HG03439 (cell line): ENCODE measurements around the gene FNTB.
"Not testable (repeated sequence)": the region's sequence is repeated elsewhere in the genome, so short reads cannot be mapped to it uniquely, and the experiment has no call there.

Experiments used
- ATAC-seq: cut with Tn5 transposase; IDR thresholded peaks from one replicate; pipeline ENCODE4 v1.9.1; 2021; ENCODE audit warnings: mild to moderate bottlenecking, moderate library complexity; ENCODE audit not compliant: unreplicated experiment

Gene FNTB

DNA sequence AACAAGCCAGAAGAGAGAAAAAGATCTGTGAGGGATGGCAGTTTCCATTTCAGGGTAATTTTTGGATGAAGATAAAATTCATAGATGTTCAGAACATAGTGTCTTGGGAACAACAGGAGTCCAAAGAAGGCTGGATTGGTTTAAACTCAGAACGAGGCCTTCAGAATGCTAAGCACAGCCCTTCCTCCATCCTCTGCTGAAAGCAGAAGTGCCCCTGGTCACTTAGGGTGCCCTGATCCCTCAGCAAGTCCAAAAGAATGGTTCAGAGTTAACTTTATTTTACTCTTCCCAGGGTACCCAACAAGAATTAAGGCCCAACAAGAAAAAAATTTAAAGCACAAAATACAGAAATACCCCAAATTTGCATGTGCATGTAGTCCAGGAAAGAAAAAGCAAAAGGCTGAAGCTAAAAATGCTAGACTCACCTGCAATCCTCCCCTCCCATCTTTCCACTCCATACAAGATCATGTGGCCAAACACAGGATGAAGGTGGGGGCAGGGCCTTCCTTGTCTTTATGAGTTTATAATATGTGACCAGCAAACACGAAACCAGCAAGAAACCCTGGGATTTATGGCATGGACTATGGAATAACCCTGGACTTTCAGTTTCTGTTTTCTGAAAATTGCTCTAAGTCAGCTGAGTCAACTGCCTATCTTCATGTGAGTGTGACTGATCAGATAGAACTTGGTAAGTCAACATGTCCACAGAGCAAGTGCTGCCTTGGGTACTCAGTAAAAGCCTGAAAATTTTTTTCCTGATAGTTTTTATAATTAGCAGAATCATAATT, 94.5 kb downstream of the FNTB start:
- no peak for ATAC-seq

GRCh38 chr14:65082930-65083329, 96.2 kb downstream of the FNTB start:
- ATAC-seq: no peak

- ATAC-seq: no peak
These were observed 98.1 kb downstream of the FNTB start for GRCh38 chr14:65084554-65085505.

DNA sequence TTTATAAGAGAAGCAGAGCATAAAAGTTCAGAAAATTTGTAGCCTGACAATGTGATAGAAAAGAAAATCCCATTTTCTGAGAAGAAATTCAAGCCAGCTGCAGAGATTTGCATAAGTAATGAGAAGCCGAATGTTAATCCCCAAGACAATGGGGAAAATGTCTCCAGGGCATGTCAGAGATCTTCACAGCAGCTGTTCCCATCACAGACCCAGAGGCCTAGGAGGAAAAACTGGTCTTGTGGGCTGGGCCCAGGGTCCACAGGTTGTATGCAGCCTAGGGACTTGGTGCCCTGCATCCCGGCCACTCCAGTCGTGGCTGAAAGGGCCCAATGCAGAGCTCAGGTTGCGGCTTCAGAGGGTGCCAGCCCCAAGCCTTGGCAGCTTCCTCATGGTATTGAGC, 100.0 kb downstream of the FNTB start:
- ATAC-seq: not testable (repeated sequence)

DNA sequence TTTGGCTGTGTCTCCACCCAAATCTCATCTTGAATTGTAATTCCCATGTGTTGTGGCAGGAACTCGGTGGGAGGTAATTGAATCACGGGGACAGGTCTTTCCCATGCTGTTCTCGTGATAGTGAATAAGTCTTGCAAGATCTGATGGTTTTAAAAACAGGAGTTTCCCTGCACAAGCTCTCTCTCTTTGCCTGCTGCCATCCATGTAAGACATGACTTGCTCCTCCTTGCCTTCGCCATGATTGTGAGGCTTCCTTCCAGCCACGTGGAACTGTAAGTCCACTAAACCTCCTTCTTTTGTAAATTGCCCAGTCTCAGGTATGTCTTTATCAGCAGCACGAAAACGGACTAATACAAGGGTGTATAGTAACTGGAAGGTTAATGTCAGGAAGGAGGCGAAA, 101.1 kb downstream of the FNTB start:
- ATAC-seq: not testable (repeated sequence)

DNA sequence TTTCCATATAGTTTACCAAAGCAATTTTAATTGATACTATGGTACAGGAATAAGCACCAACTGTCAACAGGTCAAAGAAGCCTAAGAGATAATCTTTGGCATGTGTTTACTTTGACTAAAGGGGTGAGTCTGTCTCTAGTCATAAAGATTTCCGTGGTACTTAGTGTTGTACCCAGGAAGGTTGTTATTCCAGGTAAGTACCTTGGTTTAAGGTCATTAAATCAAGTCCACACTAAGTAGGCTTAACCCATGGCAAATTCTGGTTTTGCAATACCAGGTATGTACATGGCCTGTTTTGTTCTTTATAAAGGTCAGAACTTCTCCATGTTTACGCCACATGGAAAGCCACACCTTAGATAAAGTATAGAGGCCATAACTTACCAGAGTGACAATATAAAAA, 105.7 kb downstream of the FNTB start:
- ATAC-seq: no peak

GRCh38 chr14:65095633-65096205, 109.0 kb downstream of the FNTB start:
- no peak for ATAC-seq

DNA sequence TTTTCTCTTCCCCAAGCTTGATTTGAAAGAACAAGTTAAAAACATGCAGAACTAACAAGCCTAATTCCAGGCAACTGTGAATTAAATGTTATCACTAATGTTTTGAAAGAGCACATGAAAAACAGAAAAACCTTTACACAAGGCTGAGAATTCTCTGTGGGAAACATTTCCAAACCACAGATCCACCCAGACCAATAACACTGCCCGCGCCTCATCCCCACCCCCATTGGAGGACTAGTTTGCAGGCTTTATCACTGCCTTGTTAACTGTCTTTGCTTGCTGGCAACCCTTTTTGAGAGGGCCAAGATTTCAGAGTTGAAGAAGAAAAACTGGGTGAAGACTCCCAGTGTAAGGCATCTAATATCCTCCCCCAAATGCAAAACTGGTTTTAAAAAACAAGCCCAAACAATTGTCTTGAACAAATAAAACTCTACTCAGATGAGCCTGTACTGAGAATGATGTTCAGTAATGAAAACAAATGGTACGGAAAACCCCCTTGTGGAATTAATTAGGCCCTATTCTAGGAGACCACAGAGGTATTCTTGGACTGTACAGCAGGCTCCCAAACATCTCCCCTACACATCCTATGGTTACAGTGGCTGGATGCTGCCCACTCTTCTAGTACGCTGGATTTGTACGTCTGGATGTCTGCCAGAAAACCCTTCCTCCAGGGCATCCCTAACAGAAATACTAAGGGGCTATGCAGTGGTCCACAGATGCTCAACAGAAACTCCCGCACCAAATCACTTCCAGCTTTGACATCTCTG, 109.8 kb downstream of the FNTB start:
- no peak for ATAC-seq

- ATAC-seq: no peak
These were observed 111.9 kb downstream of the FNTB start for GRCh38 chr14:65098586-65098985.

- no peak for ATAC-seq
These were observed 114.3 kb downstream of the FNTB start for GRCh38 chr14:65100922-65101541.

GRCh38 chr14:65101631-65102440, 115.1 kb downstream of the FNTB start:
- ATAC-seq: peak; percentile 2

GRCh38 chr14:65102441-65103149, 115.9 kb downstream of the FNTB start, which contains the start of gene MAX:
MAX (minus strand) TSS chr14:65102517; CDS start chr14:65102339, 178 bp downstream.
- peak; percentile 83 for ATAC-seq

- ATAC-seq: no peak
These were observed 116.6 kb downstream of the FNTB start for GRCh38 chr14:65103150-65103760.

DNA sequence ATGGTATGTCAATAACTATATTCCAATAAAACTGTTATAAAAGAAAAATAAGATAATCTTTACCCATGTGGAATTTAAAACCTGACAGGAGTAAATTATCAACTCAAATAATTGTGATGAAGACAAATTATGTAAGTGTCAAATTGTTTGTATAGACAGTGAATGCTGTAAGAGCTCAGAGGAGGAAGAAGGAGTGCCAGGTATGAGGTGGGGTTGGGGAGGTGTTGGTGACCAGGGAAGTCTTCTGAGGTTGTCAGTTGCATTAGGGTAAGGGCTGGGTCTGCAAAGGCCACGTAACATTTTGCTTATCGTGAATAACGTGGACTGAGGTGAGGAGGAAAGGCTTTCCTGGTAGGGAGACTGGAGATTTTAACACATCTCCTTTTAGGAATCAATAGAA, 118.1 kb downstream of the FNTB start:
- no peak for ATAC-seq

- no peak for ATAC-seq
These were observed 119.6 kb downstream of the FNTB start for GRCh38 chr14:65106316-65106715.

DNA sequence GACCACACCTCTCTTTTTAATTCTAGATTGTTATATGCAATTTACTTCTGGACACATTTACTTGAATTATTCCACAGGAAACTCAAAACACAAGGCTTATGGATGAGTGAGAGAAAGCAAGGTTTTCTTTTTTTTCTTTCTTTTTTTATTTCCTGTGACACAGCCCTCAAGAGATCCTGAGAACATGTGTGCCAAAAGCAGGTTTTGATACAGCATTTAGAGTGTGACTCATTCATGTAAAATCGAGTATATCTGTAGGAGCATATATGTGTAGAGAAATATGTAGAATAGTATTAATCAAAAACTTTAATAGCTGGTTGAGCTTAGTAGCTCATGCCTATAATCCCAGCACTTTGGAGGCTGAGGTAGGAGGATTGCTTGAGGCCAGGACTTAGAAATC, 120.0 kb downstream of the FNTB start:
- no peak for ATAC-seq

- ATAC-seq: no peak
These were observed 120.5 kb downstream of the FNTB start for GRCh38 chr14:65107200-65107599.

DNA sequence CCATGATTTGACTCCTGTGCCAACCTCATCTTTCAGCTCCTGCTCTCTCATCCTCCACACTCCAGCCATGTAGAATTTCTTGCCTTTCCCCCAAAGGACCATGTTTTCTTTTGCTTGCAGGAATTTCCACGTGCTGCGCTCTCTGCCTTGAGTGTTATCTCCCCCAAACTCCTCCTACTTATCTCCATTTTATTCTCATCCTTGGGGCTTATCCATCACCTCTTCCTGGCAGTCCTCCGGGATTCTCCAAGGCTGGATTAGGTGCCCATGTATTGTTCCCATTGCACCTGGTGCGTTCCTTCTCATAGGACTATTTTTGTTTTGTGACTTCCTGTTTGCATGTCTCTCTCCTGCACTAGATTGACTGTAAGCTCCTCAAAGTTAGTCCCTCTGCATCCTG, 122.7 kb downstream of the FNTB start:
- no peak for ATAC-seq
